PFSK-1 (cell line): ENCODE results near the gene EEFSEC.

Experiments used
- FOXP2 ChIP-seq: optimal IDR thresholded peaks from 2 replicates; pipeline ENCODE3; 2011; ENCODE audit warnings: borderline replicate concordance, control low read depth, inconsistent platforms; ENCODE audit not compliant: insufficient read depth; ENCODE audit errors: extremely low read length, extremely low read depth
- POLR2AphosphoS5 ChIP-seq: IDR thresholded peaks from 2 replicates; pipeline ENCODE4 v1.6.1; 2012; ENCODE audit warnings: low read depth, mild to moderate bottlenecking, control low read depth, low read length, moderate library complexity
- REST ChIP-seq, 2 experiments: IDR thresholded peaks; 2 replicates each; pipeline versions ENCODE4 v1.6.1 to v1.8.0; 2011 to 2012; ENCODE audit warnings: low read depth in 2 of 2, low read length in 2 of 2, control low read depth in 1 of 2, inconsistent platforms in 1 of 2, mild to moderate bottlenecking in 1 of 2, moderate library complexity in 1 of 2; ENCODE audit not compliant: insufficient read depth in 1 of 2
- SIN3A ChIP-seq: IDR thresholded peaks from 2 replicates; pipeline ENCODE4 v1.6.1; 2012; ENCODE audit warnings: mild to moderate bottlenecking, low read length, moderate library complexity, borderline replicate concordance; ENCODE audit not compliant: insufficient read depth
- TAF1 ChIP-seq: IDR thresholded peaks from 2 replicates; pipeline ENCODE4 v1.6.1; 2012; ENCODE audit warnings: low read length, control low read depth, borderline replicate concordance; ENCODE audit not compliant: insufficient read depth

EEFSEC gene

GRCh38 chr3:128296469-128297251 lies 143.4 kb downstream of the EEFSEC start:
- TF ChIP-seq SIN3A = no peak
- no peak for TF ChIP-seq FOXP2

GRCh38 chr3:128297401-128298138 lies 144.3 kb downstream of the EEFSEC start:
- TF ChIP-seq REST (IDR thresholded peaks at IDR 0.05; ENCODE audit: insufficient read depth in 1 of 2, low read depth in 2 of 2, low read length in 2 of 2) = 0 out of 4 replicates have a peak, but pooled peaks of 1 of the 2 experiments have one; percentile 20
- TF ChIP-seq FOXP2 = no peak

GRCh38 chr3:128301186-128302023 lies 148.1 kb downstream of the EEFSEC start:
- TF ChIP-seq POLR2AphosphoS5 (no peak), TAF1 (no peak), SIN3A (no peak), REST (IDR thresholded peaks at IDR 0.05; ENCODE audit: insufficient read depth in 1 of 2, low read depth in 2 of 2, low read length in 2 of 2) (no peak), FOXP2 (no peak)

GRCh38 chr3:128306481-128306880 lies 153.2 kb downstream of the EEFSEC start:
- no peak for TF ChIP-seq REST (IDR thresholded peaks at IDR 0.05; ENCODE audit: insufficient read depth in 1 of 2, low read depth in 2 of 2, low read length in 2 of 2)

- no peak for TF ChIP-seq FOXP2
- no peak for TF ChIP-seq SIN3A
- no peak for TF ChIP-seq TAF1
- no peak for TF ChIP-seq REST (IDR thresholded peaks at IDR 0.05; ENCODE audit: insufficient read depth in 1 of 2, low read depth in 2 of 2, low read length in 2 of 2)
- TF ChIP-seq POLR2AphosphoS5 = no peak
Measured at GRCh38 chr3:128307029-128307633, 153.8 kb downstream of the EEFSEC start.
